Stimulated activated CD8-positive, alpha-beta memory T cell treated with anti-CD3 and anti-CD28 coated beads, Interleukin-7, amount 100 ng/mL, for 24 hours (primary cell): ENCODE measurements around the gene PDZK1IP1.
"Not testable (repeated sequence)": the region's sequence is repeated elsewhere in the genome, so short reads cannot be mapped to it uniquely, and the experiment has no call there.

Source experiments
- DNase-seq: peaks from one replicate; pipeline ENCODE4 v3.0.0-alpha.2; 2020; ENCODE audit warnings: low read depth

Gene PDZK1IP1

GRCh38 chr1:47196622-47197021, 6.8 kb upstream of the PDZK1IP1 start:
- no peak for DNase-seq

GRCh38 chr1:47195981-47196380, 6.1 kb upstream of the PDZK1IP1 start:
- not testable (repeated sequence) for DNase-seq

GRCh38 chr1:47194311-47194710, 4.5 kb upstream of the PDZK1IP1 start:
- no peak for DNase-seq

- not testable (repeated sequence) for DNase-seq
Measured at GRCh38 chr1:47193496-47193895, 3.7 kb upstream of the PDZK1IP1 start.

GRCh38 chr1:47192458-47193384, 2.9 kb upstream of the PDZK1IP1 start:
- DNase-seq: peak; percentile 34

GRCh38 chr1:47191940-47192457, 2.2 kb upstream of the PDZK1IP1 start:
- no peak for DNase-seq

GRCh38 chr1:47190857-47191256, 1.0 kb upstream of the PDZK1IP1 start:
- DNase-seq: no peak

GRCh38 chr1:47190509-47190855, 646 bp upstream of the PDZK1IP1 start:
- no peak for DNase-seq

- DNase-seq: no peak
Measured at GRCh38 chr1:47188791-47189785, 748 bp downstream of the PDZK1IP1 start.

- DNase-seq: no peak
Measured at GRCh38 chr1:47187926-47188250, 1.9 kb downstream of the PDZK1IP1 start.

GRCh38 chr1:47187231-47187925, 2.5 kb downstream of the PDZK1IP1 start:
- no peak for DNase-seq

GRCh38 chr1:47186267-47187185, 3.3 kb downstream of the PDZK1IP1 start:
- no peak for DNase-seq

GRCh38 chr1:47184822-47185677, 4.8 kb downstream of the PDZK1IP1 start:
- DNase-seq: no peak

GRCh38 chr1:47184090-47184821, 5.6 kb downstream of the PDZK1IP1 start:
- no peak for DNase-seq

- DNase-seq: no peak
Measured at GRCh38 chr1:47183308-47184089, 6.3 kb downstream of the PDZK1IP1 start.

- no peak for DNase-seq
Measured at GRCh38 chr1:47182676-47183235, 7.1 kb downstream of the PDZK1IP1 start.

- no peak for DNase-seq
Measured at GRCh38 chr1:47181955-47182675, 7.7 kb downstream of the PDZK1IP1 start.
